H1 (cell line): Measurements from ENCODE around the gene TACC2. TPM values are rescaled to one million over a fixed set of nuclear protein-coding genes. Genes with fewer than 3 reads are reported as not detected.

Source experiments
- CTCF ChIA-PET: fragments of 300-600 bp; sonication (Branson Sonifier 250); formaldehyde crosslinking; loops from one replicate; lab custom pipeline; 2021; ENCODE audit not compliant: partially characterized antibody; lab: Charles Lee
- POLR2A ChIA-PET: fragments of 300-600 bp; sonication (Branson Sonifier 250); formaldehyde crosslinking; loops from one replicate; lab custom pipeline; 2021; ENCODE audit warnings: inconsistent platforms; ENCODE audit not compliant: partially characterized antibody; lab: Charles Lee
- DNase-seq, 2 experiments: peaks; one replicate each; pipeline versions ENCODE4 v3.0.0 to v3.0.0-alpha.2; 2010 to 2022; ENCODE audit warnings: low spot score in 2 of 2, low read depth in 1 of 2, mixed read lengths in 1 of 2
- FAIRE-seq: peaks from 2 replicates; lab custom pipeline; 2011; peaks lifted over from hg19 to GRCh38; lab: Jason Lieb, UNC
- H2AFZ ChIP-seq: 2 replicates; pipeline ENCODE4 v1.8.1; 2012; ENCODE audit warnings: low read length, inconsistent platforms
- H2AK5ac ChIP-seq: 2 replicates; pipeline ENCODE4 v1.6.1; 2013; ENCODE audit warnings: low read depth, low read length
- H2BK120ac ChIP-seq: replicated peaks from 2 replicates; pipeline ENCODE3; 2013; ENCODE audit warnings: low read depth, low read length, inconsistent platforms
- H2BK12ac ChIP-seq: 2 replicates; pipeline ENCODE4 v1.6.1; 2013; ENCODE audit warnings: low read depth, low read length
- H2BK15ac ChIP-seq: 2 replicates; pipeline ENCODE4 v1.6.1; 2013; ENCODE audit warnings: low read length
- H2BK20ac ChIP-seq: 2 replicates; pipeline ENCODE4 v1.6.1; 2013; ENCODE audit warnings: low read length
- H2BK5ac ChIP-seq: 2 replicates; pipeline ENCODE4 v1.6.1; 2013; ENCODE audit warnings: low read depth, low read length
- H3K14ac ChIP-seq: 2 replicates; pipeline ENCODE4 v1.6.1; 2013; ENCODE audit warnings: inconsistent platforms; ENCODE audit not compliant: insufficient read length
- H3K18ac ChIP-seq: 2 replicates; pipeline ENCODE4 v1.6.1; 2013; ENCODE audit warnings: low read length; ENCODE audit errors: extremely low read depth
- H3K23ac ChIP-seq: 2 replicates; pipeline ENCODE4 v1.6.1; 2013; ENCODE audit warnings: inconsistent platforms; ENCODE audit not compliant: insufficient read length
- H3K23me2 ChIP-seq: 2 replicates; pipeline ENCODE4 v1.6.1; 2013; ENCODE audit warnings: low read depth, low read length
- H3K27ac ChIP-seq: 2 replicates; pipeline ENCODE4 v1.6.1; 2011; ENCODE audit warnings: low read depth, low read length, inconsistent platforms
- H3K27me3 ChIP-seq, 4 experiments: replicated peaks in 1 of 4; 1 replicate in 1 of 4; 2 replicates in 3 of 4; pipeline versions ENCODE4 v1.6.1 to v1.8.1; 2011 to 2013; ENCODE audit warnings: low read length in 3 of 4, mild to moderate bottlenecking in 3 of 4, inconsistent platforms in 2 of 4, mixed read lengths in 2 of 4, moderate library complexity in 1 of 4; ENCODE audit not compliant: control insufficient read depth in 3 of 4, insufficient read depth in 3 of 4; ENCODE audit errors: extremely low read depth in 1 of 4
- H3K36me3 ChIP-seq, 4 experiments: 2 replicates each; pipeline versions ENCODE4 v1.6.1 to v1.8.1; 2011 to 2013; ENCODE audit warnings: mild to moderate bottlenecking in 4 of 4, low read length in 3 of 4, moderate library complexity in 2 of 4, control low read depth in 1 of 4, inconsistent platforms in 1 of 4; ENCODE audit not compliant: insufficient read depth in 4 of 4, control insufficient read depth in 2 of 4
- H3K4ac ChIP-seq: replicated peaks from 2 replicates; pipeline ENCODE3; 2013; ENCODE audit warnings: low read length, low read depth, mixed read lengths, inconsistent platforms; ENCODE audit not compliant: insufficient read length
- H3K4me1 ChIP-seq, 4 experiments: replicated peaks in 1 of 4; 1 replicate in 1 of 4; 2 replicates in 3 of 4; pipeline versions ENCODE4 v1.6.1 to v1.8.1; 2011 to 2013; ENCODE audit warnings: low read length in 3 of 4, inconsistent platforms in 2 of 4, mixed read lengths in 1 of 4; ENCODE audit not compliant: insufficient read depth in 4 of 4, control insufficient read depth in 3 of 4
- H3K4me2 ChIP-seq, 2 experiments: 2 replicates each; pipeline versions ENCODE4 v1.6.1 to v1.8.1; 2011 to 2013; ENCODE audit warnings: low read depth in 2 of 2, low read length in 2 of 2, control low read depth in 1 of 2, inconsistent platforms in 1 of 2, mild to moderate bottlenecking in 1 of 2; ENCODE audit not compliant: insufficient read depth in 1 of 2
- H3K4me3 ChIP-seq, 4 experiments: fragments of 200-600, 300-600 bp in 1 of 4; sonication (generic), shearing (Covaris generic), sonication (Bioruptor Twin) in 1 of 4; 2 replicates each; pipeline versions ENCODE4 v1.5.1 to v1.8.1; 2011 to 2016; ENCODE audit warnings: low read length in 4 of 4, low read depth in 3 of 4, control low read depth in 2 of 4, inconsistent platforms in 2 of 4, mild to moderate bottlenecking in 2 of 4, mixed read lengths in 1 of 4, moderate library complexity in 1 of 4; ENCODE audit not compliant: insufficient read depth in 2 of 4; ENCODE audit errors: extremely low read depth in 1 of 4
- H3K56ac ChIP-seq: replicated peaks from 2 replicates; pipeline ENCODE3; 2013; ENCODE audit warnings: low read depth, mild to moderate bottlenecking, mixed read lengths, low read length, inconsistent platforms; ENCODE audit not compliant: insufficient read length
- H3K79me1 ChIP-seq: 2 replicates; pipeline ENCODE4 v1.6.1; 2013; ENCODE audit warnings: low read depth, low read length, control low read depth
- H3K79me2 ChIP-seq, 2 experiments: 2 replicates each; pipeline versions ENCODE4 v1.6.1 to v1.8.1; 2012 to 2013; ENCODE audit warnings: low read length in 2 of 2, mild to moderate bottlenecking in 2 of 2, inconsistent platforms in 1 of 2; ENCODE audit not compliant: insufficient read depth in 2 of 2, control insufficient read depth in 1 of 2
- H3K9ac ChIP-seq, 4 experiments: replicated peaks in 1 of 4; 1 replicate in 1 of 4; 2 replicates in 3 of 4; pipeline versions ENCODE4 v1.6.1 to v1.8.1; 2011 to 2013; ENCODE audit warnings: low read depth in 3 of 4, low read length in 3 of 4, control low read depth in 2 of 4, mild to moderate bottlenecking in 2 of 4, moderate library complexity in 2 of 4, inconsistent platforms in 1 of 4; ENCODE audit errors: extremely low read depth in 1 of 4
- H3K9me3 ChIP-seq, 2 experiments: 2 replicates each; pipeline versions ENCODE4 v1.6.1 to v1.8.1; 2012 to 2013; ENCODE audit warnings: mild to moderate bottlenecking in 2 of 2, moderate library complexity in 2 of 2, control low read depth in 1 of 2, inconsistent platforms in 1 of 2, low read depth in 1 of 2, low read length in 1 of 2, mixed read lengths in 1 of 2; ENCODE audit not compliant: insufficient read depth in 2 of 2
- H4K20me1 ChIP-seq, 2 experiments: replicated peaks in 1 of 2; 2 replicates each; pipeline versions ENCODE3 to v1.8.1; 2011 to 2013; ENCODE audit warnings: inconsistent platforms in 2 of 2, low read length in 2 of 2, mild to moderate bottlenecking in 1 of 2; ENCODE audit not compliant: insufficient read depth in 2 of 2, control insufficient read depth in 1 of 2
- H4K5ac ChIP-seq: 2 replicates; pipeline ENCODE4 v1.6.1; 2013; ENCODE audit warnings: low read length, low read depth, mixed read lengths, inconsistent platforms; ENCODE audit not compliant: insufficient read length
- H4K8ac ChIP-seq: 2 replicates; pipeline ENCODE4 v1.8.0; 2013; ENCODE audit warnings: mild to moderate bottlenecking, moderate library complexity, low read length, inconsistent platforms; ENCODE audit not compliant: insufficient read depth; ENCODE audit errors: extremely low read depth
- H4K91ac ChIP-seq: replicated peaks from 2 replicates; pipeline ENCODE3; 2013; ENCODE audit warnings: low read length, mixed read lengths, inconsistent platforms; ENCODE audit not compliant: insufficient read length
- BRCA1 ChIP-seq: IDR thresholded peaks from 2 replicates; pipeline ENCODE4 v1.6.1; 2012; ENCODE audit warnings: low read depth, low read length, improper control_type of control experiment
- GABPA ChIP-seq: IDR thresholded peaks from 2 replicates; pipeline ENCODE4 v1.6.1; 2011; ENCODE audit warnings: mild to moderate bottlenecking, low read length, moderate library complexity, borderline replicate concordance; ENCODE audit not compliant: insufficient read depth
- HDAC2 ChIP-seq, 2 experiments: fragments of 300-600 bp in 1 of 2; sonication (generic) in 1 of 2; IDR thresholded peaks; 2 replicates each; pipeline ENCODE4 v1.6.1; 2011 to 2012; ENCODE audit warnings: low read depth in 2 of 2, low read length in 2 of 2, mild to moderate bottlenecking in 2 of 2, moderate library complexity in 2 of 2, borderline replicate concordance in 1 of 2, inconsistent platforms in 1 of 2
- JUND ChIP-seq: IDR thresholded peaks from 2 replicates; pipeline ENCODE4 v1.6.1; 2011; ENCODE audit warnings: mild to moderate bottlenecking, improper control_type of control experiment, low read length
- MAFK ChIP-seq: IDR thresholded peaks from 2 replicates; pipeline ENCODE4 v1.6.1; 2012; ENCODE audit warnings: low read depth, mild to moderate bottlenecking, improper control_type of control experiment, low read length
- SIX5 ChIP-seq: IDR thresholded peaks from 2 replicates; pipeline ENCODE4 v1.6.1; 2011; ENCODE audit warnings: mild to moderate bottlenecking, low read depth, low read length
- WGBS, 2 experiments: shearing (Covaris generic) in 1 of 2; methylation state at CpG; one replicate each; pipeline versions ENCODE4 v1.1.6 to v1.1.7; 2013 to 2015; ENCODE audit warnings: low lambda C conversion rate in 2 of 2, mixed read lengths in 2 of 2, inconsistent platforms in 1 of 2, low coverage in 1 of 2, missing lambda C conversion rate in 1 of 2; ENCODE audit not compliant: insufficient replicate concordance in 2 of 2, insufficient coverage in 1 of 2, insufficient read length in 1 of 2; ENCODE audit errors: extremely low coverage in 1 of 2, missing lambda C conversion rate in 1 of 2; 5-methylcytosine and 5-hydroxymethylcytosine counted together
- polyA plus RNA-seq, 7 experiments: library from polyadenylated mRNA; depleted of rRNA in 3 of 7; stranded (reverse) in 5 of 7; unstranded in 2 of 7; fragments of >200 nt in 5 of 7; fragments of 200-250 nt in 2 of 7; gene quantifications; 1 replicate in 5 of 7; 2 replicates in 1 of 7; 4 replicates in 1 of 7; pipeline versions ENCODE4 v1.2.1 to v1.2.3, GENCODE V29; 2011 to 2013; ENCODE audit warnings: missing spikeins in 2 of 7, mixed read lengths in 2 of 7
- total RNA-seq: library from RNA; stranded (reverse); fragmentation: NEBNext Ultra II Directional; extraction: Animal tissue kit (Norgen Biotek cat#: 25700); gene quantifications from 2 replicates; pipeline ENCODE4 v1.2.1, GENCODE V29; 2021

TACC2 gene
- total and polyA plus RNA-seq, 2 of the 8 experiments (the other 6 are each of a cell fraction or from before 2014, with no cell fraction given) = 21.2 to 46.6 TPM

DNA sequence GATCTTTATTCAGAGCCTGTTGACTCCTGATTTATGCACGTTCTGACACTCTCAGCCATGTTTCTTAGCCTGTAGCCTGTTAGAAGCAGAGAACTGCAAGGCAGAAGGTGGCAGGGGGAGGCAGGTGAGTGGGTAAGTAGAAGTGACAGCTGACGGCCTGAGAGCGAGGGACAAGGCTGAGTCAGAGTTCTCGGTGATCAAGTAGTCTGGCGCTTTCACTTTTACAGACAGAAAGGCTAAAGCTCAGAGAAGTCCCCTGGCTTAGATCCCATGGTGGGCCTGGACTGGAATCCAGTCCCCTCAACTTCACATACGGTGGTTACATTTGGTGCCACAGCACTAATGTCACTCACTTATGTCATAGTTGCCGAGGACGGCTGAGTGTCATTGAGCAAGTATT is 139.0 kb downstream of the TACC2 start:
- H3K79me1 ChIP-seq = peaks cover 2% of the 10 kb centered on the region
- peak overlapping the region; percentile 75; the same call in 1 of the 2 replicates for H2BK15ac ChIP-seq
- H4K8ac ChIP-seq = no peak overlapping the region
- no peak overlapping the region for H2BK5ac ChIP-seq
- no peak overlapping the region for H3K27ac ChIP-seq
- POLR2A ChIA-PET = interaction anchor here (1.1 to 2.8 kb wide), 3 partner anchors 10 to 153 kb away, joined by 3 to 12 read pairs (median 4); partner anchors contain the start of gene NSMCE4A
- H3K4ac ChIP-seq = no peak overlapping the region
- no peaks in the 10 kb centered on the region for H3K27me3 ChIP-seq
- H3K9ac ChIP-seq = no peak overlapping the region
- H3K23me2 ChIP-seq = no peaks in the 10 kb centered on the region
- H2BK20ac ChIP-seq = no peak overlapping the region
- CTCF ChIA-PET = interaction anchor here (0.6 to 3.6 kb wide), 4 partner anchors 10 to 163 kb away, joined by 3 to 17 read pairs (median 4); no protein-coding TSS in a partner anchor
- H3K23ac ChIP-seq = no peak overlapping the region
- peaks cover 0 to 9% of the 10 kb centered on the region in 2 experiments; a peak in 2 of 4 replicates for H3K79me2 ChIP-seq
- H3K56ac ChIP-seq = no peak overlapping the region
- TF ChIP-seq JUND = no peak
- TF ChIP-seq GABPA = no peak
- TF ChIP-seq HDAC2 (IDR thresholded peaks at IDR 0.05; ENCODE audit: borderline replicate concordance in 1 of 2, low read depth in 2 of 2, low read length in 2 of 2) = no peak
- TF ChIP-seq SIX5 = no peak
- TF ChIP-seq BRCA1 = no peak
- no peak for TF ChIP-seq MAFK
- TF ChIP-seq, all 59 proteins: peak for 0
- H2BK120ac ChIP-seq = no peak overlapping the region
- H2AK5ac ChIP-seq = 0 out of 2 replicates have a peak overlapping the region, but pooled peaks have one; percentile 24
- H2BK12ac ChIP-seq = no peak overlapping the region
- peaks cover 7 to 19% (median 12%) of the 10 kb centered on the region in 4 experiments for H3K4me1 ChIP-seq
- H4K91ac ChIP-seq = no peak overlapping the region
- no peak overlapping the region for H3K4me2 ChIP-seq
- no peaks in the 10 kb centered on the region for H3K36me3 ChIP-seq
- DNase-seq = no peak
- no peak for FAIRE-seq
- no peak overlapping the region for H2AFZ ChIP-seq
- no peak overlapping the region for H4K5ac ChIP-seq
- H3K18ac ChIP-seq = no peak overlapping the region
- peaks cover 3 to 6% of the 10 kb centered on the region in 2 experiments for H4K20me1 ChIP-seq
- H3K4me3 ChIP-seq = no peak overlapping the region
- H3K9me3 ChIP-seq = no peaks in the 10 kb centered on the region
- WGBS, 2 experiments = 90% methylated on average over 8 of the region's 8 CpGs; no CpG with 5 or more reads in 1 of the 2 experiments
- H3K14ac ChIP-seq = no peak overlapping the region
